Mucosa of stomach (tissue), 1 donor: Measurements from ENCODE around the gene RRAS.

Source experiments
- H3K27me3 ChIP-seq: one replicate; pipeline ENCODE4 v1.7.0; 2013; ENCODE audit warnings: mild to moderate bottlenecking, low read length; ENCODE audit not compliant: control insufficient read depth, insufficient read depth
- H3K36me3 ChIP-seq: one replicate; pipeline ENCODE4 v1.7.0; 2013; ENCODE audit warnings: low read length; ENCODE audit not compliant: control insufficient read depth, insufficient read depth
- H3K4me1 ChIP-seq: one replicate; pipeline ENCODE4 v1.7.0; 2013; ENCODE audit warnings: mild to moderate bottlenecking, low read length; ENCODE audit not compliant: control insufficient read depth, insufficient read depth
- H3K4me3 ChIP-seq: one replicate; pipeline ENCODE4 v1.7.0; 2013; ENCODE audit warnings: low read length
- H3K9ac ChIP-seq: one replicate; pipeline ENCODE4 v1.7.0; 2013; ENCODE audit warnings: mild to moderate bottlenecking, low read length, moderate library complexity
- H3K9me3 ChIP-seq: one replicate; pipeline ENCODE4 v1.7.0; 2013; ENCODE audit warnings: mild to moderate bottlenecking, low read length, moderate library complexity; ENCODE audit not compliant: control insufficient read depth
- donor health status: Pancreatic carcinoma.

RRAS gene

DNA sequence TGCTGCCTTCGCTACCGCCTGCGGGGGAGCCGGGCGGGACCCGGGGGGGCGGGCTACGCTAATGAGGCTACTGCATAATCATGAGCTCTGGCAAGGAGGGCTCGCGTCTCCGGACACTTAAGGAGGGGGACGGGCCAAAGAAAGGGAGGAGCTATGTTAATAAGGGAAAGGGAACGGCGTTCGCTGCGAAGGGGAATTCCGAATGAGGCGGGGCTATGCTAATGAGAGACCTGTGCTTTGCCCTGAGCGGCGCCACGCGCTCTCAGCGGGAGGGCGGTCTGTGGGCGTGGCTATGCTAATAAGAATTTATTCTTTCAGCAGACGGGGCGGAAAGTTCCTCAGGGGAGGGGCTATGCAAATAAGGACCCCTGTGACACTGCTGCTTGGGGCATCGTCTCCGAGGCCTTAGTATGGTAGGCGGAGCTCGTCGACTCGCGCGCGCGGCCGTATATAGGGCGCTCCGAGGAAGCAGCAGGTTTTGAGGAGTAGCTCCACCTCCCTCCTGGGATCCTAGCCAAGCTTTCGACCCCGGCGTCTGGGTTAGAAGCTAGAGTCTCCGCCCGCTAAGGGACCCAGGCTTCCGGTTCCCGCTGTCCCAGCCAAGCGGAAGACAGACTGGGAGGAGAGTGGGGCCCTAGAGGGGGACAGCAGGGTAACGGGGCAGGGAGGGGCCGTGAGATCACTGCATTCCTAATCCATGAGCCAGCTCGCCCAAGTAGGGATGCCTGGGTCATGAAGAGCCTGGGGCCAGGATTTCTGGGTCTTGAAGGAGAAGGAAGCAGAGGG, at the start of gene RRAS:
Gene RRAS (minus strand): TSS at position 31 of the 786 bp plus-strand sequence. CDS start 45 bp downstream, outside the sequence.
- Histone ChIP-seq H3K27me3 (no peaks in the 10 kb centered on the region), H3K9ac (peak within 1 kb of the TSS; percentile 93), H3K4me1 (peaks cover 37% of the 10 kb centered on the region), H3K9me3 (no peaks in the 10 kb centered on the region), H3K4me3 (peak within 1 kb of the TSS; percentile 86), H3K36me3 (no peaks in the 10 kb centered on the region)

DNA sequence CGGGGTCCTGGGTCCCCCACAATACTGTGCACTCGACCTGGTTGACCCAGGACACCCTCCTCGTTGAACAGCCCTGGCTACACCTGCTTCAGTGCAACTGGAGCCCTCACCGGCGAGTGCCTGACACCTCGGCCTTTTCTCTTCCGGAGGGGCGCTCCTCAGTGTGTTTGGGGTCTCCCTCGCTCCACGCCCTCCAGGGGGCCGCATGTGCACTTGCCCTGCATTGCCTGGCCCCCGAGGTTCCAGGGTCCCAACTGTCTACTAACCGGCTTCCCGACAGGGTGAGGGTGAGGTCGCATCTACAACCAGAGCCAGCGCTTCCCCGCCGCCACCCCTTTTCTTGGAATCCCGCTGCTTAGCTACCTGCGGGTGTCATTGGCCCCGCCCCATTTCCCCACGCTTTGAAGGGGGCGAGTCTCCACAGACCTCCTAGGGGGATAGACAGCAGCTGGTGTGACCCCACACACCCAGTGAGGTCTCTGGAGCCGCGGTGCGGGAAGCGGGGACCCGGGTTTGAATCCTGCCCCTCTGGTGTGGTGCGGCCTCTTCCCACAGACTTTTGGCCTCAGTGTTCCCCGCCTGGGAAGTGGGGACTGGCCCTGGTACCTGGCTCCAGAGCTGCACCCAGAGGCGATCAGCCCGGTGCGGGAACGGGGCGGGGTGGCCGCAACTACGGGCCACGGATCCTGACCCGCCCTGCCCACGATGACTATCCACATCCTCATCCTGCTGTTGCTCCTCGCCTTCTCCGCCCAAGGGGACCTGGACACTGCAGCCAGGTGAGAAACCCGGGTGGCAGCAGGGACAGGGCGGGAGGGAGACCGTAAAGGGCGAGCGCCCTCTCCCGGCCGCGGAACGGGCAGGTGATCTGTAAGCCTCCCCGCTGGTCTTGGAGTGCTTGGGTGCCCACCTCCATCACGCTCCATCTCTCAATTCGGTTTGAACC, 49.5 kb upstream of the RRAS start, which contains the start of gene ADM5:
Gene ADM5 (plus strand): TSS at position 462 of the 946 bp plus-strand sequence. CDS start 244 bp downstream, at position 706.
- Histone ChIP-seq H3K36me3 (no peaks in the 10 kb centered on the region), H3K4me3 (peak within 1 kb of the TSS; percentile 40), H3K27me3 (peaks cover 24% of the 10 kb centered on the region), H3K4me1 (peaks cover 16% of the 10 kb centered on the region), H3K9me3 (no peaks in the 10 kb centered on the region), H3K9ac (peak within 1 kb of the TSS; percentile 69)

DNA sequence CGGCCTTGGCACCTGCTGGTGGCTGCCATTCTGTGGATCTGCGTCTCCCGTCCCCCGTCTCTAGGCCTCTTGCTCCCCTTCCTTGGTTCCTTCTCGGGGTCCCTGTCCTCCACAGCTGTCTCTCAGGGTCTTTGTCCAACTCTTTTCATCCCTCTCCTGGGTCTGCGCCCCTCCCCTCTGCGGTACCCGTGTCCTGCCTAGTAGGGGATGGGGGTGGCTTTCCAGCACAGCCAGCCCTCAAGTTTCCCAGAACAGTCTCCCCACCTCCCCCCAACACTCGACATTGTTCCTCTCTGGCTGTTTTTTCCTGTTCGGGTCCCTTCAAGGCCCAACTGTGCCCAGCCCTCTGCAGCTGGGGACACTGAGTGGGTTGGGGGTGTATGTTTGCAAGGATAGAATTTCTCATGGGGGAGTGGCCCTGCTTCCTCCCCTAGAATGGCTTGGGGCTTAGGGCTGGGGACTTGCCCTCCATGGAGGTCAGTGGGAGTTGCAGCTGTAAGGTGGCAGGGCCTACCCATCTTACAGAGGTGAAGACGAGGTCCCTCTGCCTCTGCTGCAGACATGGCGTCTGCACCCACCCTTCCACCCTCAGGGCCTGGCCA, 48.7 kb upstream of the RRAS start:
- H3K4me1 ChIP-seq, result peaks cover 16% of the 10 kb centered on the region
- no peaks in the 10 kb centered on the region for H3K9me3 ChIP-seq
- no peaks in the 10 kb centered on the region for H3K36me3 ChIP-seq
- H3K9ac ChIP-seq, result no peak overlapping the region
- no peak overlapping the region for H3K4me3 ChIP-seq
- H3K27me3 ChIP-seq, result peaks cover 24% of the 10 kb centered on the region

DNA sequence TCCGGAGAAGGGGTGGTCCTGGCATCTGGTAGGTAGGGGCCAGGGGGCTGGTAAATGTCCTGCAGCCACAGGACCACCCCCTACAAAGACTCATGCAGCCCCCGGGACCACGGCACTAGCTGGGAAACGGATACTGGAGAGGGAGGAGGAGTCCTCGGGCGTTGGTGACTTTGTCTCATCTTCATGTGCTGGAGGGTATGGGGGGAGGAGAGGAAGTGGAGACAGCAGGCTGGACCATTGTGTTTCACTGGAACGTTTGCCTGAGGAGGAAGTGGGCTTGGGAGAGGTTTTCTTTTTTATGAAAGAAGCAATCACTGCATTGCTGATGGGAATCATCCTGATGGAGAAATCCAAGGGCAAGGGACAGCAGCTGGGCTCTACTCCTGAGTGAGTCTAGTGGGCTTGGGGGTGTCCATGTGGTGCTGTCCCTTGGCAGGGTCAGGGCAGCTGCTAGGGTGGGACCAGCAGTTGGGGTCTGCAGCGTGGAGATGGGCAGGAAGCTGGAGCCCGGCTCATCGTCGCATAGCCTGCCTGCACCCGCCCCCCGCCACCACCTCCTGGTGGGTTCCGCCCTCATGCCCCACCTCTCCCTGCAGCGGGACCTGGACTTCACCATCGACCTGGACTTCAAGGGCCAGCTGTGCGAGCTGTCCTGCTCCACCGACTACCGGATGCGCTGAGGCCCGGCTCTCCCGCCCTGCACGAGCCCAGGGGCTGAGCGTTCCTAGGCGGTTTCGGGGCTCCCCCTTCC, 47.8 kb upstream of the RRAS start:
- no peaks in the 10 kb centered on the region for H3K9me3 ChIP-seq
- H3K4me1 ChIP-seq, result peaks cover 16% of the 10 kb centered on the region
- H3K4me3 ChIP-seq, result no peak overlapping the region
- peaks cover 24% of the 10 kb centered on the region for H3K27me3 ChIP-seq
- no peak overlapping the region for H3K9ac ChIP-seq
- no peaks in the 10 kb centered on the region for H3K36me3 ChIP-seq

DNA sequence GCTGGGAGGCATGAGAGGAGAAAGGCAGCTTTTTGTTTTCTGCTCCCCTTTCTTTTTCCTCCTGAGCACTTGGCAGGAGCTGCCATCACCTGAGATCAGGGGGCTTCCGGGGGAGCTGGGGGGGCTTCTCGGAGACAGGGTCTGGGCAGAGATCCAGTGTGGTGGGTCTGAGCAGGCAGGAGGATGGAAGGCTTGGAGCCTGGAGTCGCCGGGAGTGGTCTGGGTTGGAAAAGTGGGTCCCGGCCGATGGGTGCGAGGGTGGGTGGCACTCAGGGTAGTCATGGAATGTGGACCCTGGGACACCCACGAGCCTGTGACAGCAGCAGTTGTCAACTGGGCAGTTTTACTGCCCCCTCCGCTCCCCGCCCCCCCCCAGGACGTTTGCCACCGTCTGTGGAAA, 47.2 kb upstream of the RRAS start:
- H3K36me3 ChIP-seq, result peaks cover 3% of the 10 kb centered on the region
- H3K27me3 ChIP-seq, result peaks cover 24% of the 10 kb centered on the region
- H3K9ac ChIP-seq, result no peak overlapping the region
- no peaks in the 10 kb centered on the region for H3K9me3 ChIP-seq
- H3K4me1 ChIP-seq, result peaks cover 16% of the 10 kb centered on the region
- no peak overlapping the region for H3K4me3 ChIP-seq

DNA sequence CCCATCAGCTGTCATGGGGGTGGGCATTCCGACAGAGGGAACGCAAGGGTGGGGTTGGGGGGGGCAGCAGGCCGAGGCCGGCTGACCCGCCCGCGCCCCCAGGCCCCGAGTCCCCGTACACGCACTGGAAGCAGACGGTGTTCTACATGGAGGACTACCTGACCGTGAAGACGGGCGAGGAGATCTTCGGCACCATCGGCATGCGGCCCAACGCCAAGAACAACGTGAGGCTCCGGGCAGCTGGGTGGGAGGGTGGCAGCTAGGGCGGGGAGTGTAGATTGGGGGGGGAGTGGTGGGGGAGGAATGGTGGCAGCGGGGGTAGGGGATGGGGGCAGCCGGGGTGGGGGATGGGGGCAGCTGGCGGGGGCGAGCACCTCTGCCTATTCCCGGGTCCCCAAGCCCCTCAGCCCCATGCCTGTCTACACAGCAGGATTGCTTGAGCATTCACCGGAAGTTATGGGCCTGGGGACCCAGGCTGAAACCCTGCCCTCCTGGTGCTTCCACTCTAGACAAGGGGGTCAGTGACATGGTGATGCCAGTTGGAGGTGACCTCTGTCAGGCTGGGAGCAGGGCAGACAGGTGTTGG, 46.7 kb upstream of the RRAS start:
- Histone ChIP-seq H3K36me3 (peaks cover 8% of the 10 kb centered on the region), H3K4me3 (no peak overlapping the region), H3K9me3 (no peaks in the 10 kb centered on the region), H3K27me3 (peaks cover 22% of the 10 kb centered on the region), H3K9ac (no peak overlapping the region), H3K4me1 (peaks cover 16% of the 10 kb centered on the region)

DNA sequence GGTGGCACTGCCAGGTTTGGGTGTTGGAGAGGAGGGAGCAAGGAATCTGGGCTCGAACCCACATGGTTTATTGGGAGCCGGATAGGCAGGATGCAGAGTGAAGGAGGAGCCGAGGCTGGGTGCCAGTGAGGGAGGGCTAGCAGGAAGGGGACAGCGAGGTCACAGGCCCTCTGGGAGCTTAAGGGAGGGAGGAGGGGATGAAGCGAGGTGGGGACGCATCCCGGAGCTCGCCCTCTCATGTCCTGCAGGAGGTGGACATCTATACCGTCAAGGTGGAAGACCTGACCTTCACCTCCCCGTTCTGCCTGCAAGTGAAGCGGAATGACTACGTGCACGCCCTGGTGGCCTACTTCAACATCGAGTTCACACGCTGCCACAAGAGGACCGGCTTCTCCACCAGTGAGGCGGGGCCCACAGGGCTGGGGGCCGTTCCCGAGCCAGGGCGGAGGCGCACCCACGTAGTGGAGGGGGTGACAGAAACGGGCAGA, 45.9 kb upstream of the RRAS start:
- Histone ChIP-seq H3K4me3 (no peak overlapping the region), H3K36me3 (peaks cover 8% of the 10 kb centered on the region), H3K9ac (no peak overlapping the region)

DNA sequence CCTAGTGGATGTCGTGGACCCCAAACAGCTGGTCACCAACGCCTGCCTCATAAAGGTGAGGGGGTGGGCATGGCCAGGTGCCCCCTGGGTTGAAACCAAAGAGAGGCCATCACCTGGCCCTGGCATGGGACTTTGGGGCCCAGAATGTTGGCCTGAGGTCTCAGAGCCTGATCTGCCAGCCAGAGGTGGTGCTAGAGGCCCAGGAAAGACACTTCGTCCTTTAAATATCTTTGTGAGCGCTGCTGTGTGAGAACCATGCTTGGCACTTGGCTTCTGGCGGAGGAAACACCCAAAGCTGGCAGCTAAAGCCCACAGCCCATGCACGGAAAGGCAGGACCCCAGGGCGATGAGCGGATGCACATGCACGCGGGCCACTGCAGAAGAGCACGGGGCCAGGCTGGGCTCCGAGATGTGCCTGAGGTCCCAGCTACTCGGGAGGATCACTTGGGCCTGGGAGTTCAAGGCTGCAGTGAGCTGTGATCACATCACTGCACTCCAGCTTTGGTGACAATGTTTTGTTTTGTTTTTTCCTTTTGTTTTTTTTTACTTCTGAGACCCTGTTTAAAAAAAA, 45.1 kb upstream of the RRAS start:
- Histone ChIP-seq H3K4me3 (no peak overlapping the region), H3K36me3 (peaks cover 8% of the 10 kb centered on the region), H3K4me1 (peaks cover 14% of the 10 kb centered on the region), H3K9ac (no peak overlapping the region), H3K27me3 (peaks cover 7% of the 10 kb centered on the region), H3K9me3 (no peaks in the 10 kb centered on the region)

More for the DNA sequence above, 45.9 kb upstream of the RRAS start:
- Histone ChIP-seq H3K27me3 (peaks cover 15% of the 10 kb centered on the region), H3K9me3 (no peaks in the 10 kb centered on the region), H3K4me1 (peaks cover 16% of the 10 kb centered on the region)

DNA sequence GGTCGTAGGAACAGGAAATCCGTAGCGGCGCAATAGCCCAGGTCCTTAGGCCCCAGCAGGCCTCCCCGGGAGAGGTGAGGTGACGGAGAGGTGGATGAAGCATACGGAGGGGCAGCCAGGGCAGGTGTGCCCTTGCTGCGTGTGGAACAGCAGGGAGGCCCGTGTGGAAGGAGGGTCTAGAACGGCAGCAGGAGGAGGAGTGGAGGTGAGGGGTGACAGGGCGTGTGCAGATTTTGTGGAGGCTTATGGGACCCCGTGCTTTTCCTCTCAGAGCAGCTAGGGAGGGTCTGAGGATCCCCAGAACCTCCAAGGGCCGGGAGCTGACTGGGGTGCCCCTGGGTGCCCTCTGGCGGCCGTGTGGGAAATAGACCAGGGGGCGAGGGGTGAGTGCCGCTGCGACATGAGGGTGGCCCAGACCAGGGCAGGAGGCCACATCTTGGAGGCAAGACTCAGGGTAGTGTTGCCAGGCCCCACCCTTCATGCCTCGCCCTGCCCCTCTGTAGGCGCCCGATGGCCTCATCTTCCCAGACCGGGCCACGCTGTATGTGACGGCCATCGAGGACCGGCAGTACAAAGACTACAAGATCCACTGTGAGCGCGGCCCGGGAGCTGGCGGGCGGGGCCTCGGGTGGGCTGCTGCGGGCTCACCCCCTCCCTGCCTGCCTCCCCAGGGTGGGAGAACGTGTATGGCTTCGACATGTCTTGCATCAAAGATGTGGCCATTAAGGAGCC, 44.5 kb upstream of the RRAS start:
- Histone ChIP-seq H3K4me3 (no peak overlapping the region), H3K4me1 (peaks cover 9% of the 10 kb centered on the region), H3K36me3 (peaks cover 8% of the 10 kb centered on the region), H3K9ac (no peak overlapping the region), H3K9me3 (no peaks in the 10 kb centered on the region), H3K27me3 (peaks cover 3% of the 10 kb centered on the region)

DNA sequence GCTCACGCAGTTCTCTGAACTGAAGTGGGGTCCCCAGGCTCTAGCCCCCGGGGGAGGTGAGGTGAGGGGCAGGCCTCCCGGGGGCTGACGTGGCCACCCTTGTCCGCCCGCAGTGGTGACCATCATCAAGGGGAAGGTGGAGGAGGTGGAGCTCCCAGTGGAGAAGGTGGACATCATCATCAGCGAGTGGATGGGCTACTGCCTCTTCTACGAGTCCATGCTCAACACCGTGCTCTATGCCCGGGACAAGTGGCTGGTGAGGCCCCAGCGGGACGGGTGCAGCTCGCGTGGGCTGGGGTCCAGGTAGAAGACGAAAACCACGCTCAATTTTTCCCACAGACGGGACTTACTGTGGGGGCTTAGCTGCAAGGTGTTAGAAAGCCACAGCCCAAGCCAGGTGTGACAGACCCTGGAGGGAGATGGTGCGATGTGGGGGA, 43.9 kb upstream of the RRAS start:
- Histone ChIP-seq H3K27me3 (no peaks in the 10 kb centered on the region), H3K9me3 (no peaks in the 10 kb centered on the region), H3K9ac (no peak overlapping the region), H3K36me3 (peaks cover 8% of the 10 kb centered on the region), H3K4me1 (peaks cover 7% of the 10 kb centered on the region), H3K4me3 (no peak overlapping the region)
